ENCODE measurements around the gene TMEM9.

TMEM9 gene

GRCh38 chr1:201144701-201145100 is 9.6 kb downstream of the TMEM9 start:
- no peak for DNase-seq

- DNase-seq: no peak
Observed at GRCh38 chr1:201143726-201144635, 10.3 kb downstream of the TMEM9 start.

- DNase-seq: no peak
Observed at GRCh38 chr1:201142849-201143725, 11.2 kb downstream of the TMEM9 start.

GRCh38 chr1:201142011-201142848 is 12.0 kb downstream of the TMEM9 start:
- no peak for DNase-seq

GRCh38 chr1:201141418-201141817 is 12.9 kb downstream of the TMEM9 start:
- no peak for DNase-seq

GRCh38 chr1:201140941-201141260 is 13.4 kb downstream of the TMEM9 start:
- no peak for DNase-seq

GRCh38 chr1:201140235-201140940 is 13.9 kb downstream of the TMEM9 start:
- DNase-seq: no peak

- no peak for DNase-seq
Observed at GRCh38 chr1:201139756-201140155, 14.5 kb downstream of the TMEM9 start.

GRCh38 chr1:201139306-201139705 is 15.0 kb downstream of the TMEM9 start:
- no peak for DNase-seq

GRCh38 chr1:201138311-201138840 is 15.9 kb downstream of the TMEM9 start:
- no peak for DNase-seq

GRCh38 chr1:201137579-201138310 is 16.5 kb downstream of the TMEM9 start:
- DNase-seq: no peak

- no peak for DNase-seq
Observed at GRCh38 chr1:201137024-201137392, 17.3 kb downstream of the TMEM9 start.

GRCh38 chr1:201136355-201137023 is 17.8 kb downstream of the TMEM9 start:
- no peak for DNase-seq

GRCh38 chr1:201134405-201134804 is 19.9 kb downstream of the TMEM9 start:
- no peak for DNase-seq

- no peak for DNase-seq
Observed at GRCh38 chr1:201131398-201131797, 22.9 kb downstream of the TMEM9 start.

GRCh38 chr1:201128962-201129361 is 25.3 kb downstream of the TMEM9 start:
- no peak for DNase-seq

- no peak for DNase-seq
Observed at GRCh38 chr1:201128476-201128875, 25.8 kb downstream of the TMEM9 start.

- no peak for DNase-seq
Observed at GRCh38 chr1:201127755-201128455, 26.4 kb downstream of the TMEM9 start.

- peak; percentile 21 for DNase-seq
Observed at GRCh38 chr1:201126832-201127754, 27.2 kb downstream of the TMEM9 start, which contains the start of gene ASCL5. ASCL5 (minus strand) TSS chr1:201127184; CDS start chr1:201115372, 11,812 bp downstream.
